Measurements from ENCODE around the gene ZNF532. TPM values are rescaled to one million over a fixed set of nuclear protein-coding genes. Genes with fewer than 3 reads are reported as not detected.

ZNF532 gene
- total RNA-seq, 1 donor from 2014 or later, result 84.8 TPM

DNA sequence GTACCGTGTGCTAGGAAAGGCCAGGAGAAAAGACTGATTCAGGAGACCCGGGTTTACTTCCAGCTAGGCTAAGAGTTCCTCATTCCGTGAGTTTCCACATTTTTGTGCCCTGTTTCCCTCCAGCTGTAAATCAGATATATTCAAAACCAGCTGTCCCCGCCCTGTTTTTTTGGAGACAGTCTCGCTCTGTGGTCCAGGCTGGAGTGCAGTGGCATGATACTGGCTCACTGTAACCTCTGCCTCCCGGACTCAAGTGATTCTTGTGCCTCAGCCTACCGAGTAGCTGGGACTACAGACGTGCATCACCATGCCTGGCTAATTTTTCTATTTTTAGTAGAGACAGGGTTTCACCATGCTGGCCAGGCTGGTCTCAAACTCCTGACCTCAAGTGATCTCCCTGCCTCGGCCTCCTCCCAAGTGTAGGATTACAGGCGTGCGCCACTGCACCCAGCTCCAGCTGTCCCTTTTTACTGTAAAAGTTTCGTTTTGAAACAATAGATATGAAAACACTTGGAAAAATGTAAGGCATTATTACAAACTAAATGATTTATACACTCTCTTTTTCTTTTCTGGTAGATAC lies 162.2 kb downstream of the ZNF532 start:
- DNase-seq (ENCODE audit: extremely low read depth, low read depth, low spot score), result no peak

DNA sequence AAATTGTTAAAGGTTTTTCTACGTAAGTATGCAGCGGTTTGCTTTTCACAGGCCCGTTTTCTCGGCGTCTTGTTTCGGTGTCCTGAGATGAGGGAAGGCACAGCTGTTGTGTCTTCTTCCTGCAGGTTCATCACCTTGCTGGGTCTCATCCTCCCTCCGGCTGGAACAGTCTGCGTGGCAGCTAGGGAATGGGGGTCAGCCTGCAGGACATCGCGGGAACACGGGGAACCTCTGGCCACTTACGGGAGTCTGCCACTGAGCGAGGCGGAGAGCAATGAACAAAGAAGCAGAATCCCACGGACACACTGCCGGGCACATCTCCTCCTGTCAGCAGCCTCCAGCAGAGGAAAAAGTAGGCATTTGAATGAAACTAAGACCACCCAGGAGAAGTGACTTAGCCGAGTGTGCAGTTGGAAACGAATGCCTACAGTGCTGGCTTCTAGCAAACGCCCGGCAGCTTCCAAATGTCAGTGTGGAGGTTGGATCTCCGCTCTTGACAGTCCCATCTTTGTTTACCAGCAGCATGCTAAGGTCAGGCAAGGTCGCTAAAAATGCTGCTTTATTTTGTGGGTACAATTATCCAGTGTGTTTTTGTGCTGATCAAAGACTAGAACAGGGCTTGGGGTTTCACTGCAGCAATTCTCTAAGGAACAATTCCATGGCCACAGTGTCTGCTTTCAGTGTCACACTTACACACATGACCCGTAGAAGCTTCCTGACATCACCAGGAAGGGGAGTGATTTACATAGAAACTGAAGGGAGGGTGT lies 165.2 kb downstream of the ZNF532 start:
- DNase-seq (ENCODE audit: extremely low read depth, low read depth, low spot score), result no peak

DNA sequence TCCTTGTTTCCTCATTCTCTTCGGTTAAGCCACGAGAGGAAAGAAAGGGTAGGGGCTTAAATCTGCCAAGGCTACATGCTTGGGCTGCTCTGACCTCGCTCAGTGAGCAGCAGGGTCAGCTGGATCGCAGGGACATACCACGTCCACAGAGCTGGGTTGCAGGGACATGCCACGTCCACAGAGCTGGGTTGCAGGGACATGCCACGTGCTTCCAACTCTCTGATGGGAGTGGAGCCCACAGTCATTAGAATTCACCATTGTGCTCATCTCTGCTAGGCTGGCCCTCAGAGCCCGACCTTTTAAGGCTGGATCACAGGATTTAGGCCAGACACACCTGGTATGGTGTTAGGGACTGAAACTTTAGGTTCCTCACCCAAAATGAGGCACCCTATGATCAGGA lies 167.6 kb downstream of the ZNF532 start:
- DNase-seq (ENCODE audit: extremely low read depth, low read depth, low spot score), result no peak

DNA sequence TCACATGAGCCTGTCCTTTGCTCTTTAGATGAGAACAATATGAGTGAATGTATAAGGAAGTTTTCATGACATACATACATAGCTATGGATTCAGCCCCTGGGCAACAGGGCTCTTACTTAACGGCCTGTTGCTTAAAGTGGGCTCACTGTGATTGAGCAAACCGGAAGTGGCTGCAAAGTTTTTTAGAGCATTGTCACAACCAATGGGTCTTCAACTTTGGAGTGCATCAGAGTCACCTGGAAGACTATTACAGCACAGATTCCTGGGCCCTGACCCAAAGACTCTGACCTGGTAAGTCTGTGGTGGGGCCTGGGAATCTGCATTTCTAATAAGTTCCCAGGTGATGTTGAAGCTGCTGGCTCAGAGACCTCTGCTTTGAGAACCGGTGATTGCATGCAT lies 168.7 kb downstream of the ZNF532 start:
- DNase-seq (ENCODE audit: extremely low read depth, low read depth, low spot score), result no peak

DNA sequence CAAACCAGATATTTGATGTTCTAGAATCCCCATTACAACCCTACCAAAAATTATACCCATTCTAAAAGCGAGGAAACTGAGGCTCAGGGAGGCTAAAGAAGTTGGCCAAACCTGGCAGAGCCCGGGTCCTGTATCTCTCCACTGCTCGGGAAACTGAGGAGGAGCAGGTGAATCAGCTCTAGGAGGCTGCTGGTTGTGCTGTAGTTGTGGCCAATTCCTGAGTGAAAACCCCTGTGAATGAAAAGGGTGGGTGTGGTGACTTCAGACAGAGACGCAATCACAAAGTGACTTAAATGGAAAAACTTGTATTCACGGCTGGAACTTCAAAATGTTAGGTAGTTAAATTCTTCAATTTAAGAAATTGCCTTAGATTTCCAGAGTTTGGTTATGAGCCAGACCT lies 169.3 kb downstream of the ZNF532 start:
- DNase-seq (ENCODE audit: extremely low read depth, low read depth, low spot score), result no peak

DNA sequence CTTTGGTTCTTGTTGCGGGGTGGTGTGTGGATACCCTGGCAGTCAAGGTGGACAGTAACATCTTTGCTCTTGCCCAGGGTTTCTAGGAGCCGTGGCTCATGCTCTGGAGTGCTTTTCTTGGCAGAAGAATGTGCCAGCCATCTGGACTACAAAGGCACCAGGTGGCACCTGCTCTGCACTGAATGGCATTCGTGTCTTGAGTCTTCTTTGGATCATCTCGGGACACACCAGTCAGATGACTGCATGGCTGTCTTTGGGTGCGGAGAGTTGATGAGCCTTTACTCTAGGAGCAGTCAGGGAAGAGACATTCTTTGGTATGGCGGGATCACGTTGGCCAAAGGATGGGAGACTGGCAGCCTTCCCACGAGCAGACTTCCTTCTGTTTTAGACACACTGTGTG lies 170.9 kb downstream of the ZNF532 start:
- no peak for DNase-seq (ENCODE audit: extremely low read depth, low read depth, low spot score)

Other genes starting within 250 kb of the ZNF532 start
- 3.9 and 11.3 TPM in 2 replicates for gene ALPK2, start 235.8 kb upstream of the ZNF532 start, total RNA-seq
- 9.2 and 11.0 TPM in 2 replicates for gene MALT1, start 193.4 kb upstream of the ZNF532 start, total RNA-seq

All from glomerular endothelial cell (primary cell).